HCT116 (cell line): ENCODE measurements around the gene LSM14A.
"Not testable (repeated sequence)": the region's sequence is repeated elsewhere in the genome, so short reads cannot be mapped to it uniquely, and the experiment has no call there.

Experiments used
- EGR1 ChIP-seq: IDR thresholded peaks from 2 replicates; pipeline ENCODE4 v1.6.1; 2012; ENCODE audit warnings: low read depth
- EZH2phosphoT487 ChIP-seq: fragments of 200-600 bp; IDR thresholded peaks from 2 replicates; pipeline ENCODE4 v1.6.1; 2018; ENCODE audit warnings: antibody characterized with exemption, borderline replicate concordance
- POLR2A ChIP-seq: IDR thresholded peaks from 2 replicates; pipeline ENCODE4 v1.7.0; 2011; ENCODE audit warnings: borderline replicate concordance; ENCODE audit not compliant: insufficient read depth, insufficient read length; ENCODE audit errors: extremely low read depth
- POLR2AphosphoS5 ChIP-seq: IDR thresholded peaks from 2 replicates; pipeline ENCODE4 v1.6.1; 2011; ENCODE audit warnings: mild to moderate bottlenecking, low read depth, low read length, moderate library complexity
- RAD21 ChIP-seq: IDR thresholded peaks from 2 replicates; pipeline ENCODE4 v1.6.1; 2012; ENCODE audit warnings: low read depth, mild to moderate bottlenecking
- SP1 ChIP-seq: IDR thresholded peaks from 2 replicates; pipeline ENCODE4 v1.6.1; 2012; ENCODE audit warnings: low read depth
- TCF7L2 ChIP-seq: IDR thresholded peaks from 2 replicates; pipeline ENCODE4 v1.7.0; 2011; ENCODE audit warnings: borderline replicate concordance, inconsistent platforms; ENCODE audit not compliant: insufficient read depth, insufficient read length; ENCODE audit errors: extremely low read depth
- TF ChIP-seq, protein P1 (sequence below), 3 experiments: fragments of 200-600 bp in 1 of 3; sonication (generic) in 1 of 3; IDR thresholded peaks in 2 of 3; conservative IDR thresholded peaks in 1 of 3; 2 replicates each; pipeline ENCODE4 v1.5.1; 2012 to 2017; ENCODE audit warnings: low read depth in 2 of 3, low read length in 2 of 3, antibody characterized with exemption in 1 of 3, borderline replicate concordance in 1 of 3, control low read depth in 1 of 3, mild to moderate bottlenecking in 1 of 3, mixed read lengths in 1 of 3, mixed run types in 1 of 3, moderate library complexity in 1 of 3; ENCODE audit not compliant: insufficient read depth in 1 of 3
- TF ChIP-seq, protein P2 (sequence below): IDR thresholded peaks from 2 replicates; pipeline ENCODE4 v1.6.1; 2012

DNA sequence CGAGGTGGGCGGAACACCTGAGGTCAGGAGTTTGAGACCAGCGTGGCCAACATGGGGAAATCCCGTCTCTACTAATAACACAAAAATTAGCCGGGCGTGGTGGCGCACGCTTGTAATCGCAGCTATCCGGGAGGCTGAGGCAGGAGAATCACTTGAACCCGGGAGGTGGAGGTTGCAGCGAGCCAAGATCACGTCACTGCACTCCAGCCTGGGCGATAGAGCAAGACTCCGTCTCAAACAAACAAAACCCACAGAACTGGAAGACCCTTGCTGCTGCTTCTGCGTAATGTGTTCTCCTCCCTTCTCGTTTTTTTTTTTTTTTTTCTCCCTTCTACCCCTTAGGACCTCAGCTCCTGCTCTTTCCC lies 81.4 kb downstream of the LSM14A start:
- TF ChIP-seq POLR2A, SP1, POLR2AphosphoS5, RAD21, EZH2phosphoT487, EGR1, TCF7L2: not testable (repeated sequence)
- TF ChIP-seq, protein P1, sequence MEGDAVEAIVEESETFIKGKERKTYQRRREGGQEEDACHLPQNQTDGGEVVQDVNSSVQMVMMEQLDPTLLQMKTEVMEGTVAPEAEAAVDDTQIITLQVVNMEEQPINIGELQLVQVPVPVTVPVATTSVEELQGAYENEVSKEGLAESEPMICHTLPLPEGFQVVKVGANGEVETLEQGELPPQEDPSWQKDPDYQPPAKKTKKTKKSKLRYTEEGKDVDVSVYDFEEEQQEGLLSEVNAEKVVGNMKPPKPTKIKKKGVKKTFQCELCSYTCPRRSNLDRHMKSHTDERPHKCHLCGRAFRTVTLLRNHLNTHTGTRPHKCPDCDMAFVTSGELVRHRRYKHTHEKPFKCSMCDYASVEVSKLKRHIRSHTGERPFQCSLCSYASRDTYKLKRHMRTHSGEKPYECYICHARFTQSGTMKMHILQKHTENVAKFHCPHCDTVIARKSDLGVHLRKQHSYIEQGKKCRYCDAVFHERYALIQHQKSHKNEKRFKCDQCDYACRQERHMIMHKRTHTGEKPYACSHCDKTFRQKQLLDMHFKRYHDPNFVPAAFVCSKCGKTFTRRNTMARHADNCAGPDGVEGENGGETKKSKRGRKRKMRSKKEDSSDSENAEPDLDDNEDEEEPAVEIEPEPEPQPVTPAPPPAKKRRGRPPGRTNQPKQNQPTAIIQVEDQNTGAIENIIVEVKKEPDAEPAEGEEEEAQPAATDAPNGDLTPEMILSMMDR (IDR thresholded peaks at IDR 0.05 in 2 of 3, conservative IDR thresholded peaks at IDR 0.05 in 1 of 3; ENCODE audit: borderline replicate concordance in 1 of 3, insufficient read depth in 1 of 3, low read depth in 2 of 3, low read length in 2 of 3) = not testable (repeated sequence)
- TF ChIP-seq, protein P2, sequence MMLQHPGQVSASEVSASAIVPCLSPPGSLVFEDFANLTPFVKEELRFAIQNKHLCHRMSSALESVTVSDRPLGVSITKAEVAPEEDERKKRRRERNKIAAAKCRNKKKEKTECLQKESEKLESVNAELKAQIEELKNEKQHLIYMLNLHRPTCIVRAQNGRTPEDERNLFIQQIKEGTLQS = not testable (repeated sequence)
